RWPE2 (cell line): ENCODE results near the gene MYOCD.
A peak's percentile ranks its signal among the peaks of the same experiment; 100 is the strongest.

ENCODE experiments used
- ATAC-seq: fragments of 200-7000 bp; cut with Tn5 transposase; 3 replicates; pipeline ENCODE4 v1.9.1; 2021; ENCODE audit warnings: low read depth
- DNase-seq: peaks from one replicate; pipeline ENCODE4 v3.0.0-alpha.2; 2020; ENCODE audit warnings: low spot score
- H3K27ac ChIP-seq: fragments of 450-650 bp; 2 replicates; pipeline ENCODE4 v1.5.1; 2017; ENCODE audit warnings: mild to moderate bottlenecking; ENCODE audit not compliant: poor library complexity, severe bottlenecking
- H3K27me3 ChIP-seq: fragments of 250-450 bp; sonication (Bioruptor Pico); 2 replicates; pipeline ENCODE4 v1.5.1; 2021; ENCODE audit warnings: mild to moderate bottlenecking, moderate library complexity; ENCODE audit not compliant: insufficient read depth, poor library complexity, severe bottlenecking
- H3K36me3 ChIP-seq: fragments of 250-450 bp; sonication (Bioruptor Pico); 2 replicates; pipeline ENCODE4 v1.5.1; 2020; ENCODE audit warnings: low read depth, mild to moderate bottlenecking, moderate library complexity
- H3K4me1 ChIP-seq: fragments of 250-450 bp; sonication (Bioruptor Pico); 2 replicates; pipeline ENCODE4 v1.5.1; 2021; ENCODE audit warnings: mild to moderate bottlenecking, moderate library complexity; ENCODE audit not compliant: insufficient read depth, poor library complexity, severe bottlenecking
- H3K4me3 ChIP-seq: fragments of 250-450 bp; sonication (Bioruptor Pico); 2 replicates; pipeline ENCODE4 v1.5.1; 2021; ENCODE audit warnings: mild to moderate bottlenecking, moderate library complexity; ENCODE audit not compliant: severe bottlenecking
- H3K9me3 ChIP-seq: fragments of 250-450 bp; sonication (Bioruptor Pico); 2 replicates; pipeline ENCODE4 v1.5.1; 2021; ENCODE audit warnings: mild to moderate bottlenecking, moderate library complexity; ENCODE audit not compliant: severe bottlenecking
- TF ChIP-seq, protein P1 (sequence below): fragments of 450-650 bp; IDR thresholded peaks from one replicate; pipeline ENCODE4 v1.5.1; 2017; ENCODE audit warnings: mild to moderate bottlenecking, moderate library complexity; ENCODE audit not compliant: poor library complexity, severe bottlenecking

MYOCD gene

DNA sequence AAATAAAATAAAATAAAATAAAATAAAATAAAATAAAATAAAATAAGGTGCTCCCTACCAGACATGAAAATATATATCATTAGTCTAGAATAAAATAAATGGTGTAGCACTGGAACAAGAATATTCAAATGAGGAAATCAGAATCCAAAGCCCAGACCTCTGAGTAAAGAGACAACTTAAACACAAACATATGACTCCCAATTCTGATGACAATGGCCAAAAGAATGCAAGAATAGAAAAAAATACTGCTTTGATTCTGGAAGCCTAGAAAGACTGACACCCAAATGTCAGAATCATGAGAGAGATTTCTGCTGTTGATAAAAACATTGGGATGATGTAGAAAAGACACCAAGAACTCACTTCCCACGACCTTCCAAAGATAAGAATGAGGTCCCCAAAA, 27.9 kb downstream of the MYOCD start:
- Histone ChIP-seq H3K36me3 (no peaks in the 10 kb centered on the region), H3K27me3 (no peaks in the 10 kb centered on the region), H3K27ac (no peak overlapping the region), H3K9me3 (no peaks in the 10 kb centered on the region), H3K4me1 (no peaks in the 10 kb centered on the region), H3K4me3 (no peak overlapping the region)
- ATAC-seq: no peak
- TF ChIP-seq, protein P1, sequence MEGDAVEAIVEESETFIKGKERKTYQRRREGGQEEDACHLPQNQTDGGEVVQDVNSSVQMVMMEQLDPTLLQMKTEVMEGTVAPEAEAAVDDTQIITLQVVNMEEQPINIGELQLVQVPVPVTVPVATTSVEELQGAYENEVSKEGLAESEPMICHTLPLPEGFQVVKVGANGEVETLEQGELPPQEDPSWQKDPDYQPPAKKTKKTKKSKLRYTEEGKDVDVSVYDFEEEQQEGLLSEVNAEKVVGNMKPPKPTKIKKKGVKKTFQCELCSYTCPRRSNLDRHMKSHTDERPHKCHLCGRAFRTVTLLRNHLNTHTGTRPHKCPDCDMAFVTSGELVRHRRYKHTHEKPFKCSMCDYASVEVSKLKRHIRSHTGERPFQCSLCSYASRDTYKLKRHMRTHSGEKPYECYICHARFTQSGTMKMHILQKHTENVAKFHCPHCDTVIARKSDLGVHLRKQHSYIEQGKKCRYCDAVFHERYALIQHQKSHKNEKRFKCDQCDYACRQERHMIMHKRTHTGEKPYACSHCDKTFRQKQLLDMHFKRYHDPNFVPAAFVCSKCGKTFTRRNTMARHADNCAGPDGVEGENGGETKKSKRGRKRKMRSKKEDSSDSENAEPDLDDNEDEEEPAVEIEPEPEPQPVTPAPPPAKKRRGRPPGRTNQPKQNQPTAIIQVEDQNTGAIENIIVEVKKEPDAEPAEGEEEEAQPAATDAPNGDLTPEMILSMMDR: no peak
- DNase-seq: no peak

DNA sequence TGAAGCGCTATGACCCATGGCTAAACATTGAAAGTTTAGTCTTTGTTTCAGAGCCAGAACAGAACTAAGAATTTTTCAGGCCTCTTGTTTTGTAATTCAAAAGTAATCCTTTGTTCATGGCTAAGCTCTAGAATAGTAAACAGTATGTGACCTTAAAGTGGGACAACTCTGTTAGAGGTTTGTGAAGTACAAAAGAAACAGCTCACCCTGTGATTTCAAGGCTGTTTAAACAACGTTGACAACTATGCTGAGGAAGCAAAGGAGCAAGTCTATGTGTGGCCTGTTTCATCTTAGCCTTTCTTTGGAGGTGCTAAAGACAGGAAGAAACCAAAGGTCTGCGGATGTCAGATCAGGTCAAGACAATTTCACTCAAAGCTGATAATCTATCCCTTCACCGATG, 40.4 kb downstream of the MYOCD start:
- Histone ChIP-seq H3K27ac (no peak overlapping the region), H3K4me3 (no peak overlapping the region), H3K4me1 (no peaks in the 10 kb centered on the region), H3K27me3 (no peaks in the 10 kb centered on the region), H3K9me3 (peaks cover 2% of the 10 kb centered on the region), H3K36me3 (no peaks in the 10 kb centered on the region)
- TF ChIP-seq, protein P1: no peak
- DNase-seq: no peak
- ATAC-seq: no peak

DNA sequence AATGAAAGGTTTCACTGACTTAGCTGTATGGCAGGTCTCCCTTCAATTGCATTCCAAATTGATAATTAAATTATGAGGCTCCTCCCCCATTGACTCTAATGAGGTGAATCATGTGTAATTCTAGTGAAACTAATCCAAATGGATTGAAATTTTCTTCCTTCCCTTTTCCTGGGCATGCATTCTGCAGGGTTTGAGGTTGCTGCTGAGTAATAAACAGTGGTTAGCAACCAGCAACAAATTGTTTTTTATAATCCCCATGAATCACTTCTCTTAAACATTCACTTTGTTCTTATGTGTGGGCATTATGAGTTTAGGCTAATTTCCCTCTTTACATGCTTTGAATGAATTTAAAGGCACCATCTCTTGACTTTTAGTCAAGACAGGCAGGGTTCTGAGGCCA, 43.4 kb downstream of the MYOCD start:
- H3K4me3 ChIP-seq: no peak overlapping the region
- ATAC-seq (0 out of 3 replicates have a peak, but pooled peaks have one; percentile 12), DNase-seq (no peak)
- no peaks in the 10 kb centered on the region for H3K36me3 ChIP-seq
- no peaks in the 10 kb centered on the region for H3K4me1 ChIP-seq
- TF ChIP-seq, protein P1: no peak
- no peaks in the 10 kb centered on the region for H3K9me3 ChIP-seq
- H3K27ac ChIP-seq: no peak overlapping the region
- H3K27me3 ChIP-seq: no peaks in the 10 kb centered on the region

DNA sequence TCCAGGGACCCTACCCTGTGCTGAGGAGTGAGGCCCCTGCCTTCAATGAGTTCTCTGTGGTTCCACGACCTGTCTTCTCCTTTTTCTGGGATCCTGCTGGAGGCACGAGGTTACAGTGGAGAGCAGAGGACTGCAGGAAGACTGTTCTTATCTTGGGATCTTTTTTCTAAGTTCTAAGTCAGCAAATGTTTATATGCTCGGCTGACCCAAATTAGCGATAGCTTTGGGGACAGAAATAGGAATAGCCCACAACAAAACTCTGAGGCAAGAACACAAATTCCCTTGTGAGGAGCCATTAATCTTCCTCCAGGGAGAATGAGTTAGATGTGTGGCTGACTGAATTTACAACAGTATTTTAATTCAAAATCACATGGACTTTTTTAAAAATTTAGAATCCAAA, 46.7 kb downstream of the MYOCD start:
- Histone ChIP-seq H3K9me3 (no peaks in the 10 kb centered on the region), H3K36me3 (no peaks in the 10 kb centered on the region), H3K4me1 (no peaks in the 10 kb centered on the region), H3K27me3 (no peaks in the 10 kb centered on the region), H3K4me3 (no peak overlapping the region), H3K27ac (no peak overlapping the region)
- ATAC-seq: no peak
- no peak for DNase-seq
- TF ChIP-seq, protein P1: no peak

DNA sequence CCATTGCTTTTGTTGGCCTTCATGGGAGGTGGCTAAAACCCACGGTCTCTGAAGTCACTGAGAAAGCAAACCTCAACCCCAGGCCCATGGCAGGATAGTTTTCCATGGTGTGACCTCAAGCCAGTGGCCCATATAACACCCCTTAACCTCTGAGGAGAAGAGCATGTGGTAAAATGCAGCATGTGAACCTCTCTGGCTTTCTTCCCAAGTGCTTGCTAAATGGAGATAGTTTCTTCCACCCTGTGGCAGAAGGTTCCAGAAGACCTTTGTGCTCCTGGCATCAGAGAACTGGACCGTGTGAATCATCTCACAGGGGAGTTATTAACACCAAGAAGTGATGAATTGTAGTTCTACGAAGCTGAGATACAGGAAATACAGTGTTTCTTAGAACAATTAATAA, 47.3 kb downstream of the MYOCD start:
- no peak for ATAC-seq
- DNase-seq: no peak
- TF ChIP-seq, protein P1: no peak
- Histone ChIP-seq H3K27me3 (no peaks in the 10 kb centered on the region), H3K4me3 (no peak overlapping the region), H3K36me3 (no peaks in the 10 kb centered on the region), H3K27ac (no peak overlapping the region), H3K4me1 (no peaks in the 10 kb centered on the region), H3K9me3 (no peaks in the 10 kb centered on the region)
